8988T (cell line): ENCODE measurements around the gene UTF1.

Source experiments
- DNase-seq: peaks from one replicate; pipeline ENCODE4 v3.0.0; 2011

UTF1 gene

DNA sequence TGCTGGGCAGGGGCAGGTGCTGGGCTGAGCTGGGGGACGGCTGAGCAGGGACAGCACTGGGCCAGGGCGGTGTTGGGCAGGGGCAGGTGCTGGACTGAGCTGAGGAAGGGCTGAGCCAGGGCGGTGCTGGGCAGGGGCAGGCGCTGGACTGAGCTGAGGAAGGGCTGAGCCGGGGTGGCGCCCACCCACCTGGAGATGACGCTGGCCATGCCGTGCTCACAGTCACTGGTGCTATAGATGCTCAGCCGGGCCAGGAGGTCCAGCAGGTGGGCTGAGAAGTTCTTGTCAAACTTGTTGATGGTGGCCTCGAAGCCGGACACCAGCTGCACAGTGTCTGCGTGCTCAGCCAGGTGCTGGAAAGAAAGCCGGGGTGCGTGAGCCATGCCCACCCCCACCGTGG, 51.1 kb downstream of the UTF1 start:
- DNase-seq, result no peak
